Lower leg skin (tissue), 4 donors: Measurements from ENCODE around the gene MAN2A1. TPM values are rescaled to one million over a fixed set of nuclear protein-coding genes. Genes with fewer than 3 reads are reported as not detected.

Source experiments
- DNase-seq, 2 donors: peaks; one replicate each; pipeline ENCODE4 v3.0.0-alpha.2; 2019; ENCODE audit warnings: low spot score in 2 of 2
- H3K4me3 ChIP-seq: fragments of 200-600 bp; sonication (generic); 2 replicates; pipeline ENCODE4 v1.5.1; 2017; ENCODE audit warnings: mild to moderate bottlenecking, low read depth; ENCODE audit not compliant: poor library complexity, severe bottlenecking
- POLR2A ChIP-seq, 2 donors: fragments of 450-650 bp; IDR thresholded peaks; one replicate each; pipeline ENCODE4 v1.6.1; 2016 to 2017; ENCODE audit warnings: antibody characterized with exemption in 2 of 2, mild to moderate bottlenecking in 1 of 2, moderate library complexity in 1 of 2
- WGBS, 2 donors: methylation state at CpG; one replicate each; pipeline ENCODE4 v1.1.5; 2018; 5-methylcytosine and 5-hydroxymethylcytosine counted together
- intact Hi-C: fragments of 100-400 bp; cut with DNase I; formaldehyde crosslinking; loops from one replicate; pipeline ENCODE4 v1.15.0; 2023; ENCODE audit warnings: low total_unique reads
- total RNA-seq, 4 donors: library from RNA; depleted of rRNA; stranded (reverse); fragments of >200 nt; gene quantifications; one replicate each; pipeline ENCODE4 v1.1.0, GENCODE V29; 2016
- TF ChIP-seq, protein P1 (sequence below), 3 donors: fragments of 450-650 bp; IDR thresholded peaks; one replicate each; pipeline ENCODE4 v1.5.1; 2016; ENCODE audit warnings: antibody characterized with exemption in 3 of 3, mild to moderate bottlenecking in 3 of 3, moderate library complexity in 2 of 3

MAN2A1 gene
- total RNA-seq, 4 donors from 2014 or later = 35.0 to 45.8 (median 40.2) TPM

DNA sequence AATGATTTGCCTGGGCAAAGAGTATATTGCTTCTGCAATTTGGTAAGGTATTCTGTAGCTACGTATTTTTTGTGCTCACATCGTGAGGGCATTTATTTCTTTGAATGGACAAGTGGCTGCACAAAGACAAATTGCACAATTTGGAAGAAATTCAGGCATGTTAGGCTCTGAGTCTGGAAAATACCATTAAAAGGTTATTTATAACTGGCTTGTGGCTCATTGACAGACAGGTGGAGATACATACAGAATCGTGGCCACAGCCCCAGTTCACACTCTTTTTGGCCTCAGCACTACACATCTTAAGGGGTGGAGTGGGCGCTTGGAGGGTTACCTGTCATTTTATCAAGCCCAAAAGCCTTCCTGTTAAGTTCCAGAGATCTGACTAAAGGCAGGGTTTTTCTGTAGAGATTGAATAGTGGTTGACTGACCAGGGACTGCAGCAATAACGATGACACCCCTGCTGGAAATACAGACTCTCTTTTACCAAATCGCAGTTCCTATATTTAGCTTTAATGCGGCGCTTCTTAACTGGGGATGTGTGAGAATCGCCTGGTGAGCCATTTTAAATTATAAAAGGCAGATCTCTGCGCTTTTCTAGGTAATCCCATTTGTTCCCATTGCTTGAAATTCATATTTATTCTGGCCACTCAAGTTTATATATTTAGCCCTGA lies 14.7 kb downstream of the MAN2A1 start:
- DNase-seq = no peak
- WGBS, 2 donors = 77 to 78% methylated on average over 10 of the region's 10 CpGs
- intact Hi-C loops = no loop called here
- TF ChIP-seq POLR2A (IDR thresholded peaks at IDR 0.05) = no peak
- TF ChIP-seq, protein P1, sequence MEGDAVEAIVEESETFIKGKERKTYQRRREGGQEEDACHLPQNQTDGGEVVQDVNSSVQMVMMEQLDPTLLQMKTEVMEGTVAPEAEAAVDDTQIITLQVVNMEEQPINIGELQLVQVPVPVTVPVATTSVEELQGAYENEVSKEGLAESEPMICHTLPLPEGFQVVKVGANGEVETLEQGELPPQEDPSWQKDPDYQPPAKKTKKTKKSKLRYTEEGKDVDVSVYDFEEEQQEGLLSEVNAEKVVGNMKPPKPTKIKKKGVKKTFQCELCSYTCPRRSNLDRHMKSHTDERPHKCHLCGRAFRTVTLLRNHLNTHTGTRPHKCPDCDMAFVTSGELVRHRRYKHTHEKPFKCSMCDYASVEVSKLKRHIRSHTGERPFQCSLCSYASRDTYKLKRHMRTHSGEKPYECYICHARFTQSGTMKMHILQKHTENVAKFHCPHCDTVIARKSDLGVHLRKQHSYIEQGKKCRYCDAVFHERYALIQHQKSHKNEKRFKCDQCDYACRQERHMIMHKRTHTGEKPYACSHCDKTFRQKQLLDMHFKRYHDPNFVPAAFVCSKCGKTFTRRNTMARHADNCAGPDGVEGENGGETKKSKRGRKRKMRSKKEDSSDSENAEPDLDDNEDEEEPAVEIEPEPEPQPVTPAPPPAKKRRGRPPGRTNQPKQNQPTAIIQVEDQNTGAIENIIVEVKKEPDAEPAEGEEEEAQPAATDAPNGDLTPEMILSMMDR (IDR thresholded peaks at IDR 0.05) = no peak
- no peak overlapping the region for H3K4me3 ChIP-seq

DNA sequence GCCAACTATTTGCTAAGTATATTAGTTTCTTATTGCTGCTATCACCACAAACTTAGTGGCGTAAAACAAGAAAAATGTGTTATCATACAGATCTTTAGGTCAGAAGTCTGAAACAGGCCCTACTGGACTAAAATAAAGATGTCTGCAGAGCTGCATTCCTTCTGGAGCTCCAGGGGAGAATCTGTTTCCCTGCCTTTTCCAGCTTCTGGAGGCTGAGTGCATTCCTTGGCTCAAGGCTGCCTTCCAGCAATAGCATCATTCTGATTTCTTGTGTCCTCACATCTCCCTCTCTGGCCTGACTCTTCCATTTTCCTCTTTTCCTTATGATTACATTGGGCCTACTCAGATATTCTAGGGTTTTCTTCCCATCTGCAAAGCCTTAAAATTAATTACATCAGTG lies 15.9 kb downstream of the MAN2A1 start:
- TF ChIP-seq POLR2A (IDR thresholded peaks at IDR 0.05) = no peak
- TF ChIP-seq, protein P1 (IDR thresholded peaks at IDR 0.05) = no peak
- no peak for DNase-seq
- intact Hi-C loops = no loop called here
- H3K4me3 ChIP-seq = no peak overlapping the region
- 94 to 100% methylated on average over 1 of the region's 1 CpG for WGBS, 2 donors

DNA sequence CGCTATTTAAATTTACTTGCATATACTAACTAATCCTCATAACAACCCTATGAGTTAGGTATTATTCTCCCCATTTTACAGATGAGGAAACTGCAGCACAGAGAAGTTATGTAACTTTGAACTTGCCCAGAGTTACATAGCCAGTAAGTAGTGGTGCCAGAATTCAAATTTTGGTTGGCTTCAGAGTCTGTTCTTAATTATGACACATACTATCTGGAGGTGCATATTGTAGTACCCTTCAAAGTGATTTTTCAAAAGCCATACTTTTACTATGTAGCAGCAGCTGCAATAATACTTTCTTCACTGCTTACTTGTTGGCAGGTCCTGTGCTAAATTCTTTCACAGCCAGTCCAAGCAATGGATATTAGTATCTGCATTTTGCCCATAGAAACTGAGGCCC lies 16.4 kb downstream of the MAN2A1 start:
- 100% methylated on average over 1 of the region's 1 CpG for WGBS, 2 donors
- no peak for DNase-seq
- TF ChIP-seq, protein P1 (IDR thresholded peaks at IDR 0.05) = no peak
- TF ChIP-seq POLR2A (IDR thresholded peaks at IDR 0.05) = no peak
- intact Hi-C loops = no loop called here
- no peak overlapping the region for H3K4me3 ChIP-seq

DNA sequence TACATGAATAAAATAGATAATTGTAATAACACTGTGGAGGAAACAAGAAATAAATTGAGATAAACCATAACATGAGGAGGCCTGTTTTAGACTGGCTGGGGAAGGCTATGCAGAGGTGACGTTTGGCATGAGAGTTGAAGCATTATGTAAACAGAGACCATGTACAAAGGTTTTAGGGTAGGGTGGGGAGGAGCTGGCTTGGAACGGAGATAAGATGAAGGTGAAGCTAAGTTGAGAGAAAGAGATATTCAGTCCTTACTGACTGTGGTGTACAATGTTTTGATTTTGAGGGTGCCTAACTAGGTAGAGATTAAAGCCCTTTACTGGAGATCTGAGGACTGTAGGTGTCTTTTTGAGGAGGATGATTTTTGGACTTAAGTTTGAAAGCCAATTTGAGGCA lies 17.8 kb downstream of the MAN2A1 start:
- no peak for DNase-seq
- TF ChIP-seq POLR2A (IDR thresholded peaks at IDR 0.05) = no peak
- TF ChIP-seq, protein P1 (IDR thresholded peaks at IDR 0.05) = no peak
- WGBS, 2 donors = 91 to 92% methylated on average over 2 of the region's 2 CpGs
- H3K4me3 ChIP-seq = no peak overlapping the region
- intact Hi-C loops = no loop called here

DNA sequence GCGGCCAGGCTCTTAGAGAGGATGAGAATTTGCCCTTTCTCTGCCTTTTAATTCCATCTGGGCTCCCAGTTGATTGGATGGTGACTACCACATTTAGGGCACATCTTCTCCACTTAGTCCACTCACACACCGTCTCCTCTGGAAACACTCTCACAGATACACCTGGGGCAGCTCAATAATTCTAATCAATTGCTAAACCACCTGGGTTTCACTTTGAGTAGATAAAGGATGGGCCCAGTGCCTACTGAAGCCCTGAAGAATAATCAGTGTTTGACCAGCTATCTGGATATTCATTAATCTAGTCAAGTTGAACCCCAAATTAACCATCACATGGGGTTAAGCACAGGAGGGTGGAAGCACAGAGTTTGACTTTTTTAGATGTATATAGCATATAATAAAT lies 19.1 kb downstream of the MAN2A1 start:
- WGBS, 2 donors = 97 to 98% methylated on average over 2 of the region's 2 CpGs
- no peak for DNase-seq
- H3K4me3 ChIP-seq = no peak overlapping the region
- intact Hi-C loops = no loop called here
- TF ChIP-seq, protein P1 (IDR thresholded peaks at IDR 0.05) = no peak
- no peak for TF ChIP-seq POLR2A (IDR thresholded peaks at IDR 0.05)

DNA sequence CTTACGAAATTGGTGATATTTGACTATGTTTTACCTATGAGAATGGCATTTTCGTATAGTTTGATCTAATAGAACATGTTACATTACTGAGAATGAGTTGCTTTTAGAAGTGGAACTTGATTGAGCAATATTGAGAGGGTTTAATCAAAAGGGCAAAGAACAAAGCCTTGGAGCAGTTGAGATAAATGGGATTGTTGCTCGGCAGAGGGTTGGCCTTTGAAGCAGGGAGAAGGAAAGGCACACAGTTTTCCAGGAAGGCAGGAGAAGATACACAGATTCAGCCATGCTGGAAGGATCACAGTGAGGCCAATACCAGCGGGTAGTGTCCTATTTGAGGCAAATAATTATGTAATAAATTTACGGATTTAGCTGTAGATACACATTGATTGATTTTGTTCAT lies 19.5 kb downstream of the MAN2A1 start:
- H3K4me3 ChIP-seq = no peak overlapping the region
- intact Hi-C loops = no loop called here
- 94 to 95% methylated on average over 5 of the region's 5 CpGs for WGBS, 2 donors
- DNase-seq = no peak
- TF ChIP-seq, protein P1 (IDR thresholded peaks at IDR 0.05) = no peak
- no peak for TF ChIP-seq POLR2A (IDR thresholded peaks at IDR 0.05)
